ENCODE measurements around the gene BICD2. TPM values are rescaled to one million over a fixed set of nuclear protein-coding genes. Genes with fewer than 3 reads are reported as not detected.

The BICD2 gene
- total RNA-seq, 1 experiment from 2014 or later = 40.6 TPM

DNA sequence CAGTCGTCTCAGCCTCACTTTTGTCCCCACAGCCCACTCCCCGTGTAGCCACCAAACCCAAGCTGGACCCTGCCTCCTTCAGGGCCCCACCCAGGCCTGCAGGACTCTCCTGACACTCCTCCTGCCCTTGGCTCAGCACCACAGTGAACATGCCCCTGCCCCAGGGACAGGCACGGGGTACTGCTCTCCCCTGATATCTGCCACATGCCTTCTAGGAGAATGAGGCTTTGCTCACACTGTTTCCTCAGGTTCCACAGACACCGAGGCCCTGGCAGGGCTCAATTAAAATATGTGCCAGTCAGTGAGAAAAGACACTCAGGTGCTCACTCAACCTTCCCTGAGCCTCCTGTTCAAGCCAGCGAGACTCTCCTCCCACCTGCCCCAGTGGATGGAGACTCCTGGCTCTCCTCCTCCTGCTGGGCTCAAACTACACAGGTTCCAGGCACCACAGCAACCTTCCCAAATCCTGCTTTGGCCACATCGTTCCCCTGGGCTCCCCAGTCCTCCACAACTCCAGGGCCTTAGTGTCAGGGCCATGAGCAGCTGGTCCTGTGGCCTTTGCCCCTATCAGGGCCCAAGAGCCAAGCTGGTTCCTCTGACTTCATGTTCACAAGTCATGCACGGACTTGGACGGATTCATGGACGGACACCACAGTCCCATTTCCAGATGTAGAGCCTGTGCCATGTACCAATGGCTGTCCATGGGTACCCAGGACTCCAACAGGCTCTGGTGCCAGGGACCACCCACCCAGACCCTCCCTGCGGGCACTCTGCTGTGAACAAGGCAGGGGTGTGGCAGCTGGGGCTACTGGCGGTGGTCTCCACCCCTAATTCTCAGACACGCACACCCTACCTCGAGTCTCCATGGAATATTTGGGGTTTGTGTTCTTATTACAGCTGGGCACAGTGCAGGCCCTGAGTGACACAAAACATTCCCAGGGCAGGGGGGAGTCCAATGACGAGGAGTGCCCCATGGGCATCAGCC lies 36.6 kb downstream of the BICD2 start:
- Histone ChIP-seq H3K4me1 (replicated peaks; ENCODE audit: insufficient read depth) (no peaks in the 10 kb centered on the region), H3K4me3 (no peak overlapping the region), H3K79me2 (ENCODE audit: low read depth) (peaks cover 28% of the 10 kb centered on the region; the same call in 1 of the 2 replicates), H3K27ac (no peak overlapping the region), H3F3A (ENCODE audit: insufficient read depth, low read depth) (peaks cover 5% of the 10 kb centered on the region; the same call in 1 of the 2 replicates), H3K4me2 (no peak overlapping the region), H3K9me2 (ENCODE audit: insufficient read depth) (no peaks in the 10 kb centered on the region), H2AFZ (no peak overlapping the region), H3K9me3 (ENCODE audit: insufficient read depth, low read depth) (no peaks in the 10 kb centered on the region), H3K36me3 (ENCODE audit: low read depth) (no peaks in the 10 kb centered on the region), H3K27me3 (ENCODE audit: insufficient read depth, low read depth) (no peaks in the 10 kb centered on the region), H4K20me1 (ENCODE audit: insufficient read depth) (peaks cover 8% of the 10 kb centered on the region; the same call in 1 of the 2 replicates)
- CTCF ChIA-PET = no interaction called here
- DNase-seq = no peak
- TF ChIP-seq CTCF (conservative IDR thresholded peaks at IDR 0.05) (no peak), EZH2 (IDR thresholded peaks at IDR 0.05; ENCODE audit: low read depth) (no peak)
- no TSS peak for BruUV-seq (replicated peaks)
- intact Hi-C loops (cut with micrococcal nuclease; ENCODE audit: unreplicated experiment) = no loop called here
- POLR2A ChIA-PET (ENCODE audit: unreplicated experiment) = no interaction called here

DNA sequence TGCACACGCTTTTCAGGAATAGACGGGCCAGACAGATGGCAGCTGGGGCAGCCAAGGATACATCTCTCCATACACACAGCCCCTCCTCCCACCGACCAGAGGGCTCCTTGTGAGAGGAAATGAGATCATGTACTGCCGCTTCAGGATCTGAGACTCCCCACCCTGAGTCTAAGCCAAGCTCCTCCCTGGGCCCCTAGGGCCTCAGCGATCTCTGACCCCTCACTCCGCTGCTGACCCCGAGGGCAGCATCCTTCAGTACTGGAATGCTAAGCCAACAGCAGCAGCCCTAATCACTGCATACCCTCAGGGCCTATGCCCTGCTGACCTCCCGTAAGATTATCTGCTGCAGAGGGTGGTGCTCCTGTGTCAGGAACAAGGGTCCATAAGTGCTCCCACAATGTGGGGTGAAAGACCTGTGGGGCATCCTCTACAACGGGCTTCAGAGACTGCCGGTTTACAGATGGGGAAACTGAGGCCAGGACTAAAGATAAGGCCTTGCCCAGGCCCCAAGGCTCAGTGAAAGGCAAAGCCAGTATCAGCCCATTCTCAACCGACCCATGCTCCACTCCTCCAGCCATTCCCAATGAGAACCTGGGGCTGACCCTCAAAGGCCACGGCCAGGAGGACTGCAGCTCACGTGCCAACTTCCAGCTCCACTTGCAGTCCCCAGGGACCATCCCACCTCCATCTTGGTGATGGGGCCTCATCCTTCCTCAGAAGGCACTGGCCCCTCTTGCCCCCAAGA lies 37.5 kb downstream of the BICD2 start:
- H2AFZ ChIP-seq = no peak overlapping the region
- H3K4me3 ChIP-seq = no peak overlapping the region
- CTCF ChIA-PET = no interaction called here
- H3K27ac ChIP-seq = no peak overlapping the region
- DNase-seq = no peak
- H3K9me3 ChIP-seq (ENCODE audit: insufficient read depth, low read depth) = no peaks in the 10 kb centered on the region
- H3K4me2 ChIP-seq = no peak overlapping the region
- H3K9me2 ChIP-seq (ENCODE audit: insufficient read depth) = no peaks in the 10 kb centered on the region
- H3F3A ChIP-seq (ENCODE audit: insufficient read depth, low read depth) = peaks cover 5% of the 10 kb centered on the region; the same call in 1 of the 2 replicates
- no TSS peak for BruUV-seq (replicated peaks)
- H3K79me2 ChIP-seq (ENCODE audit: low read depth) = 0 out of 2 replicates have a peak, but pooled peaks cover 25% of the 10 kb centered on the region
- H3K36me3 ChIP-seq (ENCODE audit: low read depth) = no peaks in the 10 kb centered on the region
- no peaks in the 10 kb centered on the region for H3K4me1 ChIP-seq (replicated peaks; ENCODE audit: insufficient read depth)
- TF ChIP-seq CTCF (conservative IDR thresholded peaks at IDR 0.05) (no peak), EZH2 (IDR thresholded peaks at IDR 0.05; ENCODE audit: low read depth) (no peak)
- peaks cover 8% of the 10 kb centered on the region; the same call in 1 of the 2 replicates for H4K20me1 ChIP-seq (ENCODE audit: insufficient read depth)
- intact Hi-C loops (cut with micrococcal nuclease; ENCODE audit: unreplicated experiment) = no loop called here
- POLR2A ChIA-PET (ENCODE audit: unreplicated experiment) = no interaction called here
- no peaks in the 10 kb centered on the region for H3K27me3 ChIP-seq (ENCODE audit: insufficient read depth, low read depth)

DNA sequence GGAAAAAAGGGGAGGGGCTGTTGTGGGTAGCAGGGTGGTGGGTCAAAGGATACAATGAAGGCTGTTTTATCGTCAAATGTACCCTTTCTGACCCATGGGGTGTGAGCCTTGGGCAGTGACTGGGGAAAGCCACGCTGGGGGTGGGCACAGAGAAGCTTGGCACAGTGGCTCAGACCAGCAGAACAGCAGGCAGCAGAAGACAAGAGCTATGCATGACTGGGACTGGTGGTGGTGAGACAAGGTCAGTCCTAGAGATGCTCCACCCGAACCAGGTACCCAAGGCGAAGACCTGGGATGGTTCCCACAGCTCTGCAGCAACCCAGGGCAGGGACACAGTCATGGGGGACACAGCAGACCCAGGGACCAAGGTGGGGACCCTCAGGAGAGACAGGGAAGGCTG lies 38.3 kb downstream of the BICD2 start:
- intact Hi-C loops (cut with micrococcal nuclease; ENCODE audit: unreplicated experiment) = no loop called here
- Histone ChIP-seq H3F3A (ENCODE audit: insufficient read depth, low read depth) (no peaks in the 10 kb centered on the region), H3K36me3 (ENCODE audit: low read depth) (no peaks in the 10 kb centered on the region)

More for the DNA sequence above, 38.3 kb downstream of the BICD2 start:
- TF ChIP-seq EZH2 (IDR thresholded peaks at IDR 0.05; ENCODE audit: low read depth) (no peak), CTCF (conservative IDR thresholded peaks at IDR 0.05) (no peak)
- Histone ChIP-seq H3K4me1 (replicated peaks; ENCODE audit: insufficient read depth) (no peaks in the 10 kb centered on the region), H3K4me2 (no peak overlapping the region), H3K27me3 (ENCODE audit: insufficient read depth, low read depth) (no peaks in the 10 kb centered on the region), H3K27ac (no peak overlapping the region), H3K9me3 (ENCODE audit: insufficient read depth, low read depth) (no peaks in the 10 kb centered on the region), H3K79me2 (ENCODE audit: low read depth) (0 out of 2 replicates have a peak, but pooled peaks cover 17% of the 10 kb centered on the region), H3K9me2 (ENCODE audit: insufficient read depth) (no peaks in the 10 kb centered on the region), H4K20me1 (ENCODE audit: insufficient read depth) (peaks cover 8% of the 10 kb centered on the region; the same call in 1 of the 2 replicates), H3K4me3 (no peak overlapping the region), H2AFZ (no peak overlapping the region)
- ChIA-PET POLR2A (ENCODE audit: unreplicated experiment) (no interaction called here), CTCF (no interaction called here)
- no TSS peak for BruUV-seq (replicated peaks)
- DNase-seq = no peak

Data from PC-9 (cell line).